ENCODE measurements around the gene GTF2A1L. TPM values are rescaled to one million over a fixed set of nuclear protein-coding genes. Genes with fewer than 3 reads are reported as not detected.
A peak's percentile ranks its signal among the peaks of the same experiment; 100 is the strongest.

Gene GTF2A1L
- total RNA-seq, 2 donors from 2014 or later = 0.96 to 5.1 TPM

- no peak overlapping the region for H3K27ac ChIP-seq
- no peak for TF ChIP-seq CTCF (IDR thresholded peaks at IDR 0.05)
- DNase-seq (ENCODE audit: low spot score) = no peak
- H3K9me3 ChIP-seq = peaks cover 0 to 4% of the 10 kb centered on the region in 2 donors
- no peak overlapping the region for H3K4me3 ChIP-seq
- no peaks in the 10 kb centered on the region for H3K36me3 ChIP-seq
- no peaks in the 10 kb centered on the region for H3K27me3 ChIP-seq
- no peaks in the 10 kb centered on the region for H3K4me1 ChIP-seq
Measured at GRCh38 chr2:48707466-48707865, 89.8 kb downstream of the GTF2A1L start.

GRCh38 chr2:48709096-48710034 lies 91.7 kb downstream of the GTF2A1L start:
- Histone ChIP-seq H3K9me3 (no peaks in the 10 kb centered on the region), H3K36me3 (no peaks in the 10 kb centered on the region), H3K4me3 (no peak overlapping the region), H3K27ac (no peak overlapping the region), H3K4me1 (peaks cover 0 to 12% of the 10 kb centered on the region in 2 donors), H3K27me3 (no peaks in the 10 kb centered on the region)
- no peak for DNase-seq (ENCODE audit: low spot score)
- no peak for TF ChIP-seq CTCF (IDR thresholded peaks at IDR 0.05)

GRCh38 chr2:48711343-48711742 lies 93.7 kb downstream of the GTF2A1L start:
- H3K4me1 ChIP-seq = peaks cover 0 to 28% of the 10 kb centered on the region in 2 donors
- H3K36me3 ChIP-seq = no peaks in the 10 kb centered on the region
- no peaks in the 10 kb centered on the region for H3K9me3 ChIP-seq
- no peak for DNase-seq (ENCODE audit: low spot score)
- no peak overlapping the region for H3K4me3 ChIP-seq
- no peak overlapping the region for H3K27ac ChIP-seq
- no peak for TF ChIP-seq CTCF (IDR thresholded peaks at IDR 0.05)
- H3K27me3 ChIP-seq = no peaks in the 10 kb centered on the region

- DNase-seq (ENCODE audit: low spot score) = no peak
- TF ChIP-seq CTCF (IDR thresholded peaks at IDR 0.05) = no peak
- Histone ChIP-seq H3K27ac (no peak overlapping the region), H3K9me3 (no peaks in the 10 kb centered on the region), H3K4me1 (peaks cover 0 to 28% of the 10 kb centered on the region in 2 donors), H3K4me3 (no peak overlapping the region), H3K36me3 (no peaks in the 10 kb centered on the region), H3K27me3 (no peaks in the 10 kb centered on the region)
Measured at GRCh38 chr2:48712151-48712550, 94.5 kb downstream of the GTF2A1L start.

- TF ChIP-seq CTCF (IDR thresholded peaks at IDR 0.05) = no peak
- Histone ChIP-seq H3K4me1 (peaks cover 0 to 28% of the 10 kb centered on the region in 2 donors), H3K9me3 (no peaks in the 10 kb centered on the region), H3K27ac (peak overlapping the region in 1 of 2 donors; percentile 35), H3K36me3 (no peaks in the 10 kb centered on the region), H3K4me3 (no peak overlapping the region), H3K27me3 (no peaks in the 10 kb centered on the region)
- DNase-seq (ENCODE audit: low spot score) = no peak
Measured at GRCh38 chr2:48713647-48714046, 96.0 kb downstream of the GTF2A1L start.
